ENCODE results near the gene PSMB7.

DNA sequence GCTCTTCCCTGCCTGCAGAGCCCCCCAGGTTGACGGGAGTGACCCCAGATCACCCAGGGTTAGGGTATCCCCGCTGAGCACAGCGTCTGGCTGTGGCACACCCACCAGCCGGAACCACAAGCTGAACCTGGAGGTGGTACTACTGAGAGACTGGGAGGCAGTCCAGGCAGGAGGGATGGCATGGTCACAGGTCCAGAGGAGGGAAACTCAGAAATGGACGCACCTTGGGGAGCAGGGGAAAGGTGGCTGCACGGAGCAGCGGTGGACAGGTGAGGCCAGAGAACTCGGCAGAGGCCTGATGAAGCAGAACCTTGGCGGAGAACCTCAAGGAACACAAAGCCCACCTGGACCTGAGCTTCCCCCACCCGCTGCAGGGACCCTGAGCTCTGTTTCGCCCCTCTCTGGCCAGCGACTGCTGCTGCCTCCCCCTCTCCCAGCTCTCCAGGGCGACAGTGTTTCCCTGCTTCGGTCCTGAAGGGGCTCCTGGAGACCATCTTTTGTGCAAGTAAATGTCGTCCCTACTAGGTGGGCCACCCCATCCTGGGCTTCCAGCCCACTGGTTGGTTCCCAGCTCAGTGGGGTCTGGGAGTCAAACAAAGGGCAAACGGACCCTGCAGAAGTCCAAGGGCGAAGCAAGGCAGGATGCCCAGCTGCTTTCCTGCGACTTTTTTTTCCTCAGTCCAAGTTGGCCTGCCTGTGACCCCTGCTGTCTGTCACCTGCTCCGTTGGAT lies 35.9 kb upstream of the PSMB7 start:
- TF ChIP-seq, protein P1, sequence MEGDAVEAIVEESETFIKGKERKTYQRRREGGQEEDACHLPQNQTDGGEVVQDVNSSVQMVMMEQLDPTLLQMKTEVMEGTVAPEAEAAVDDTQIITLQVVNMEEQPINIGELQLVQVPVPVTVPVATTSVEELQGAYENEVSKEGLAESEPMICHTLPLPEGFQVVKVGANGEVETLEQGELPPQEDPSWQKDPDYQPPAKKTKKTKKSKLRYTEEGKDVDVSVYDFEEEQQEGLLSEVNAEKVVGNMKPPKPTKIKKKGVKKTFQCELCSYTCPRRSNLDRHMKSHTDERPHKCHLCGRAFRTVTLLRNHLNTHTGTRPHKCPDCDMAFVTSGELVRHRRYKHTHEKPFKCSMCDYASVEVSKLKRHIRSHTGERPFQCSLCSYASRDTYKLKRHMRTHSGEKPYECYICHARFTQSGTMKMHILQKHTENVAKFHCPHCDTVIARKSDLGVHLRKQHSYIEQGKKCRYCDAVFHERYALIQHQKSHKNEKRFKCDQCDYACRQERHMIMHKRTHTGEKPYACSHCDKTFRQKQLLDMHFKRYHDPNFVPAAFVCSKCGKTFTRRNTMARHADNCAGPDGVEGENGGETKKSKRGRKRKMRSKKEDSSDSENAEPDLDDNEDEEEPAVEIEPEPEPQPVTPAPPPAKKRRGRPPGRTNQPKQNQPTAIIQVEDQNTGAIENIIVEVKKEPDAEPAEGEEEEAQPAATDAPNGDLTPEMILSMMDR (conservative IDR thresholded peaks at IDR 0.05) = no peak
- TF ChIP-seq ZFX (IDR thresholded peaks at IDR 0.05) = no peak
